CD14-positive monocyte (primary cell): Measurements from ENCODE around the gene ANKRD55. TPM values are rescaled to one million over a fixed set of nuclear protein-coding genes. Genes with fewer than 3 reads are reported as not detected.

Experiments
- DNase-seq, 3 donors: peaks; one replicate each; pipeline ENCODE4 v3.0.0-alpha.2; 2011 to 2022
- H2AFZ ChIP-seq: 2 replicates; pipeline ENCODE4 v1.6.0; 2012; ENCODE audit warnings: mild to moderate bottlenecking, low read depth, low read length, inconsistent platforms; ENCODE audit not compliant: insufficient read depth, poor library complexity, severe bottlenecking
- H3K27ac ChIP-seq, 2 donors: 1 replicate in 1 of 2; 2 replicates in 1 of 2; pipeline ENCODE4 v1.5.1; 2012 to 2013; ENCODE audit warnings: low read length in 2 of 2, control low read depth in 1 of 2, inconsistent platforms in 1 of 2, low read depth in 1 of 2, mild to moderate bottlenecking in 1 of 2
- H3K27me3 ChIP-seq, 2 donors: one replicate each; pipeline versions ENCODE4 v1.6.0 to v1.6.1; 2011 to 2013; ENCODE audit warnings: low read length in 2 of 2; ENCODE audit not compliant: control insufficient read depth in 2 of 2, insufficient read depth in 2 of 2
- H3K36me3 ChIP-seq, 2 donors: replicated peaks in 1 of 2; 1 replicate in 1 of 2; 2 replicates in 1 of 2; pipeline versions ENCODE4 v1.5.1 to v1.6.1; 2012 to 2013; ENCODE audit warnings: low read length in 2 of 2, control low read depth in 1 of 2, inconsistent platforms in 1 of 2, mild to moderate bottlenecking in 1 of 2; ENCODE audit not compliant: insufficient read depth in 2 of 2, control insufficient read depth in 1 of 2
- H3K4me1 ChIP-seq, 2 donors: 1 replicate in 1 of 2; 2 replicates in 1 of 2; pipeline versions ENCODE4 v1.5.1 to v1.6.1; 2012 to 2013; ENCODE audit warnings: low read length in 2 of 2, control low read depth in 1 of 2, inconsistent platforms in 1 of 2, mild to moderate bottlenecking in 1 of 2, moderate library complexity in 1 of 2; ENCODE audit not compliant: insufficient read depth in 2 of 2, control insufficient read depth in 1 of 2
- H3K4me2 ChIP-seq: replicated peaks from 2 replicates; pipeline ENCODE3; 2012; ENCODE audit warnings: low read length, moderate library complexity, mild to moderate bottlenecking; ENCODE audit not compliant: poor library complexity, severe bottlenecking; ENCODE audit errors: extremely low read depth
- H3K4me3 ChIP-seq, 3 experiments: fragments of 200-600 bp in 1 of 3; sonication (generic) in 1 of 3; replicated peaks in 1 of 3; 1 replicate in 2 of 3; 2 replicates in 1 of 3; pipeline ENCODE4 v1.5.1; 2011 to 2013; ENCODE audit warnings: low read length in 3 of 3, mild to moderate bottlenecking in 3 of 3, control low read depth in 2 of 3, low read depth in 2 of 3, inconsistent platforms in 1 of 3, moderate library complexity in 1 of 3
- H3K79me2 ChIP-seq: 2 replicates; pipeline ENCODE4 v1.6.0; 2012; ENCODE audit warnings: mild to moderate bottlenecking, control low read depth, inconsistent platforms, low read length, moderate library complexity; ENCODE audit not compliant: insufficient read depth
- H3K9ac ChIP-seq: 2 replicates; pipeline ENCODE4 v1.6.0; 2017; ENCODE audit warnings: low read length, mild to moderate bottlenecking; ENCODE audit not compliant: insufficient read depth, poor library complexity, severe bottlenecking
- H3K9me3 ChIP-seq, 2 donors: replicated peaks in 1 of 2; 1 replicate in 1 of 2; 2 replicates in 1 of 2; pipeline versions ENCODE4 v1.5.1 to v1.6.1; 2012 to 2013; ENCODE audit warnings: low read length in 2 of 2, control low read depth in 1 of 2; ENCODE audit not compliant: control insufficient read depth in 1 of 2, insufficient read depth in 1 of 2
- H4K20me1 ChIP-seq: 2 replicates; pipeline ENCODE4 v1.6.0; 2012; ENCODE audit warnings: mild to moderate bottlenecking, low read length, control low read depth, moderate library complexity; ENCODE audit not compliant: insufficient read depth
- H3K27ac Mint-ChIP-seq, 7 donors: one replicate each; pipeline ENCODE4 v1.8.0; 2020; ENCODE audit warnings: mild to moderate bottlenecking in 7 of 7, mixed read lengths in 7 of 7, moderate library complexity in 6 of 7, inconsistent platforms in 2 of 7
- H3K27me3 Mint-ChIP-seq, 3 donors: one replicate each; pipeline ENCODE4 v1.8.0; 2021 to 2022; ENCODE audit warnings: low read depth in 3 of 3, mild to moderate bottlenecking in 3 of 3, mixed read lengths in 3 of 3, moderate library complexity in 3 of 3, inconsistent platforms in 1 of 3
- H3K36me3 Mint-ChIP-seq, 2 donors: one replicate each; pipeline ENCODE4 v1.8.0; 2020; ENCODE audit warnings: mixed read lengths in 2 of 2, inconsistent platforms in 1 of 2, mild to moderate bottlenecking in 1 of 2
- H3K4me1 Mint-ChIP-seq: one replicate; pipeline ENCODE4 v1.8.0; 2020; ENCODE audit warnings: mild to moderate bottlenecking, mixed read lengths
- H3K4me3 Mint-ChIP-seq, 2 donors: one replicate each; pipeline ENCODE4 v1.8.0; 2020; ENCODE audit warnings: mild to moderate bottlenecking in 2 of 2, mixed read lengths in 2 of 2, moderate library complexity in 1 of 2
- H3K9me3 Mint-ChIP-seq, 7 donors: one replicate each; pipeline ENCODE4 v1.8.0; 2020 to 2022; ENCODE audit warnings: mixed read lengths in 7 of 7, mild to moderate bottlenecking in 6 of 7, moderate library complexity in 6 of 7, inconsistent platforms in 2 of 7
- CTCF ChIP-seq: fragments of 200-600 bp; IDR thresholded peaks from one replicate; pipeline ENCODE4 v1.8.0; 2022; ENCODE audit warnings: antibody characterized with exemption, mild to moderate bottlenecking
- WGBS: methylation state at CpG from one replicate; pipeline ENCODE4 v1.1.5; 2013; ENCODE audit warnings: missing lambda C conversion rate; ENCODE audit not compliant: insufficient coverage; 5-methylcytosine and 5-hydroxymethylcytosine counted together
- intact Hi-C, 2 donors: fragments of 100-400 bp; cut with micrococcal nuclease; formaldehyde crosslinking; loops; one replicate each; pipeline versions ENCODE4 v1.15.0 to v1.15.1; 2023
- polyA plus RNA-seq, 3 donors: library from polyadenylated mRNA; depleted of rRNA in 1 of 3; unstranded in 2 of 3; stranded (reverse) in 1 of 3; fragments of 300-500 nt in 2 of 3; fragments of >200 nt in 1 of 3; fragmentation: Illumina TruSeq in 2 of 3; gene quantifications; 1 replicate in 2 of 3; 2 replicates in 1 of 3; pipeline ENCODE4 v1.2.3, GENCODE V29; 2012 to 2021

Gene ANKRD55
- polyA plus RNA-seq, 3 donors, result 0.20 to 0.55 (median 0.28) TPM

DNA sequence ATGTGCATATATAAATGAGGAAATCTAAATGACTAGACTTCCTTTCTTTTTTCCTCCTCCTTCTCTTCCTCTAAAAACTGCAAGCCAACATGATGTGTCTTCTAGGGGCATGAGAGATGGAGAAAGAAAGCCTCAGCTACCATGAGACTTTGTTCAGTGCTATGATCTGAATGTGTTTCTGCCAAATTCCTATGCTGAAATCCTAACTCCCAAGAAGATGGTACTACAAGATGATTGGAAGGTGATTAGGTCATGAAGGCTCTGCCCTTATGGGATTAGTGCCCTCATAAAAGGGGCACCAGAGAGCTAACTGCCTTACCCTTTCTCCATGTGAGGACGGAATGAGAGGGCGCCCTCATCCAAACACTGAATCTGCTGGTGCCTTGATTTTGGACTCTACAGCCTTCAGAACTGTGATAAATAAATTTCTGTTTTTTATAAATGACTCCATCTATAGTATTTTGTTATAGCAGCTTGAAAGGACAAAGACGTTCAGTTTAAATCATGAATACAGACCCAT lies 166.1 kb downstream of the ANKRD55 start:
- 67% methylated on average over 1 of the region's 3 CpGs for WGBS

GRCh38 chr5:56064984-56065383 lies 168.1 kb downstream of the ANKRD55 start:
- intact Hi-C loops, result no loop called here
- whole genome bisulfite sequencing, result 60% methylated on average over 1 of the region's 2 CpGs
- H3K4me1 Mint-ChIP-seq, result peaks cover 28% of the 10 kb centered on the region
- no peak overlapping the region for H3K4me3 ChIP-seq
- H3K27ac Mint-ChIP-seq, result no peak overlapping the region
- no peak overlapping the region for H3K9ac ChIP-seq
- TF ChIP-seq CTCF, result no peak
- H3K27me3 ChIP-seq, result no peaks in the 10 kb centered on the region
- no peak overlapping the region for H3K4me2 ChIP-seq
- no peak overlapping the region for H3K27ac ChIP-seq
- H2AFZ ChIP-seq, result no peak overlapping the region
- H3K27me3 Mint-ChIP-seq, result peaks cover 2 to 6% (median 5%) of the 10 kb centered on the region in 3 donors
- H4K20me1 ChIP-seq, result no peaks in the 10 kb centered on the region
- no peak for DNase-seq
- no peak overlapping the region for H3K4me3 Mint-ChIP-seq
- no peaks in the 10 kb centered on the region for H3K36me3 ChIP-seq
- H3K9me3 Mint-ChIP-seq, result peaks cover 0 to 2% (median 0%) of the 10 kb centered on the region in 7 donors
- no peaks in the 10 kb centered on the region for H3K9me3 ChIP-seq
- H3K36me3 Mint-ChIP-seq, result peaks cover 0 to 3% of the 10 kb centered on the region in 2 donors
- no peaks in the 10 kb centered on the region for H3K79me2 ChIP-seq
- H3K4me1 ChIP-seq, result peaks cover 8 to 19% of the 10 kb centered on the region in 2 donors

More for the DNA sequence above, 166.1 kb downstream of the ANKRD55 start:
- Histone ChIP-seq H3K4me3 (no peak overlapping the region), H3K27me3 (no peaks in the 10 kb centered on the region), H3K9ac (no peak overlapping the region), H3K36me3 (no peaks in the 10 kb centered on the region), H3K4me1 (peaks cover 27 to 39% of the 10 kb centered on the region in 2 donors), H2AFZ (no peak overlapping the region), H4K20me1 (no peaks in the 10 kb centered on the region), H3K4me2 (no peak overlapping the region), H3K79me2 (no peaks in the 10 kb centered on the region), H3K9me3 (no peaks in the 10 kb centered on the region), H3K27ac (no peak overlapping the region)
- no peak for TF ChIP-seq CTCF
- no peak for DNase-seq
- Mint-ChIP-seq H3K36me3 (peaks cover 0 to under 1% of the 10 kb centered on the region in 2 donors), H3K27me3 (peaks cover 2 to 6% (median 2%) of the 10 kb centered on the region in 3 donors), H3K27ac (peak overlapping the region in 1 of 7 donors; percentile 54), H3K4me3 (no peak overlapping the region), H3K4me1 (peaks cover 44% of the 10 kb centered on the region), H3K9me3 (peaks cover 0 to 2% (median 0%) of the 10 kb centered on the region in 7 donors)
- intact Hi-C loops, result no loop called here
